K562 (cell line): ENCODE data around the gene CCSER1. TPM values are rescaled to one million over a fixed set of nuclear protein-coding genes. Genes with fewer than 3 reads are reported as not detected.

Experiments
- ATAC-seq: fragments of 200-7000 bp; cut with Tn5 transposase; 3 replicates; pipeline ENCODE4 v1.9.1; 2020; ENCODE audit warnings: moderate library complexity
- BruUV-seq: library from RNA; stranded (reverse); fragments of 400-500 nt; replicated peaks from 2 replicates; lab custom pipeline; 2021; lab: Mats Ljungman, UMichigan
- CTCF ChIA-PET: fragments of 300-600 bp; formaldehyde crosslinking; extraction: SDS; loops from one replicate; lab custom pipeline; 2021; ENCODE audit warnings: low intra/inter-chr PET ratio; lab: Yijun Ruan, JAX
- POLR2A ChIA-PET: fragments of 300-600, 350-650 bp; sonication (Branson Sonifier 250); formaldehyde crosslinking; extraction: SDS; loops from one replicate; lab custom pipeline; 2021; ENCODE audit warnings: antibody characterized with exemption, inconsistent platforms; lab: Yijun Ruan, JAX
- DNase-seq, 4 experiments: peaks; one replicate each; pipeline versions ENCODE4 v3.0.0 to v3.0.0-alpha.2; 2011 to 2018; ENCODE audit warnings: low spot score in 3 of 4, mixed read lengths in 3 of 4; ENCODE audit errors: extremely low read depth in 1 of 4
- FAIRE-seq: peaks from 2 replicates; lab custom pipeline; 2011; peaks lifted over from hg19 to GRCh38; lab: Jason Lieb, UNC
- H2AFZ ChIP-seq: 2 replicates; pipeline ENCODE4 v1.6.0; 2011; ENCODE audit warnings: low read depth, low read length, control low read depth, inconsistent platforms
- H3K27ac ChIP-seq: fragments of 200-600 bp; 3 replicates; pipeline ENCODE4 v1.8.0; 2011; ENCODE audit warnings: low read depth, mild to moderate bottlenecking, control low read depth, inconsistent platforms, low read length, moderate library complexity, mixed read lengths; ENCODE audit errors: extremely low read depth
- H3K27me3 ChIP-seq, 2 experiments: fragments of 300-600 bp in 1 of 2; 2 replicates in 1 of 2; 3 replicates in 1 of 2; pipeline versions ENCODE4 v1.6.0 to v1.8.0; 2011; ENCODE audit warnings: inconsistent platforms in 2 of 2, low read length in 2 of 2, mild to moderate bottlenecking in 1 of 2, mixed read lengths in 1 of 2, moderate library complexity in 1 of 2; ENCODE audit not compliant: control insufficient read depth in 2 of 2, insufficient read depth in 2 of 2
- H3K36me3 ChIP-seq: fragments of 300-600 bp; 3 replicates; pipeline ENCODE4 v1.8.0; 2011; ENCODE audit warnings: mild to moderate bottlenecking, low read length, inconsistent platforms; ENCODE audit not compliant: control insufficient read depth, insufficient read depth
- H3K4me1 ChIP-seq, 2 experiments: fragments of 200-600 bp in 1 of 2; replicated peaks in 1 of 2; 2 replicates in 1 of 2; 3 replicates in 1 of 2; pipeline versions ENCODE4 v1.5.1 to v1.8.0; 2011; ENCODE audit warnings: inconsistent platforms in 2 of 2, low read length in 2 of 2, mild to moderate bottlenecking in 1 of 2, mixed read lengths in 1 of 2, moderate library complexity in 1 of 2; ENCODE audit not compliant: control insufficient read depth in 2 of 2, insufficient read depth in 2 of 2
- H3K4me2 ChIP-seq: 2 replicates; pipeline ENCODE4 v1.6.1; 2011; ENCODE audit warnings: low read length, control low read depth, inconsistent platforms, mixed read lengths; ENCODE audit not compliant: insufficient read depth
- H3K4me3 ChIP-seq: fragments of 200-600 bp; sonication (generic), shearing (Covaris generic); 2 replicates; pipeline ENCODE4 v1.5.1; 2016; ENCODE audit warnings: control low read depth, inconsistent platforms
- H3K79me2 ChIP-seq: fragments of 200-600 bp; 3 replicates; pipeline ENCODE4 v1.8.0; 2011; ENCODE audit warnings: low read length, inconsistent platforms; ENCODE audit not compliant: control insufficient read depth, insufficient read depth
- H3K9ac ChIP-seq, 2 experiments: 2 replicates each; pipeline versions ENCODE4 v1.6.0 to v1.6.1; 2011; ENCODE audit warnings: low read depth in 2 of 2, low read length in 2 of 2, control low read depth in 1 of 2, inconsistent platforms in 1 of 2, mild to moderate bottlenecking in 1 of 2, mixed read lengths in 1 of 2; ENCODE audit not compliant: insufficient read depth in 1 of 2
- H3K9me1 ChIP-seq: one replicate; pipeline ENCODE4 v1.6.0; 2011; ENCODE audit warnings: inconsistent platforms, mild to moderate bottlenecking, low read length, moderate library complexity; ENCODE audit not compliant: control insufficient read depth, insufficient read depth
- H3K9me3 ChIP-seq: replicated peaks from 2 replicates; pipeline ENCODE4 v1.5.1; 2011; ENCODE audit warnings: low read depth, low read length, inconsistent platforms; ENCODE audit not compliant: control insufficient read depth, insufficient read depth
- H4K20me1 ChIP-seq: replicated peaks from 2 replicates; pipeline ENCODE4 v1.6.1; 2011; ENCODE audit warnings: low read length, inconsistent platforms, mixed read lengths; ENCODE audit not compliant: control insufficient read depth, insufficient read depth
- HDAC3 ChIP-seq: fragments of 450-650 bp; IDR thresholded peaks from 2 replicates; pipeline ENCODE4 v1.6.1; 2018; ENCODE audit warnings: borderline replicate concordance, mild to moderate bottlenecking, moderate library complexity; ENCODE audit not compliant: partially characterized antibody
- JUNB ChIP-seq: fragments of 450-650 bp; formaldehyde crosslinking; conservative IDR thresholded peaks from 2 replicates; pipeline ENCODE4 v1.4.0; 2020; ENCODE audit warnings: mild to moderate bottlenecking
- POLR3A ChIP-seq: IDR thresholded peaks from 2 replicates; pipeline ENCODE4 v1.6.1; 2011; ENCODE audit warnings: borderline replicate concordance, mild to moderate bottlenecking, moderate library complexity; ENCODE audit not compliant: insufficient read length, insufficient read depth; ENCODE audit errors: extremely low read depth
- PRMT5 ChIP-seq: sonication (generic); formaldehyde crosslinking; IDR thresholded peaks from 2 replicates; pipeline ENCODE4 v1.5.0; 2020; ENCODE audit warnings: missing genetic modification reagents
- RBM34 ChIP-seq: fragments of 200-400 bp; formaldehyde crosslinking; IDR thresholded peaks from 2 replicates; pipeline ENCODE4 v1.6.1; 2018; ENCODE audit warnings: low read length, borderline replicate concordance; ENCODE audit not compliant: insufficient read depth
- XRCC3 ChIP-seq: fragments of 450-650 bp; IDR thresholded peaks from 2 replicates; pipeline ENCODE4 v1.6.1; 2017; ENCODE audit warnings: mild to moderate bottlenecking, moderate library complexity
- ZNF143 ChIP-seq: sonication (generic); formaldehyde crosslinking; IDR thresholded peaks from 2 replicates; pipeline ENCODE4 v1.9.0; 2022; ENCODE audit warnings: mild to moderate bottlenecking, missing genetic modification reagents
- ZNF197 ChIP-seq: fragments of 200-800 bp; sonication (Bioruptor generic); IDR thresholded peaks from 2 replicates; pipeline ENCODE4 v1.6.1; 2016; ENCODE audit warnings: low read depth, missing genetic modification characterization, missing compliant biosample characterization
- ZNF551 ChIP-seq: fragments of 250-450 bp; sonication (Bioruptor Pico); IDR thresholded peaks from 2 replicates; pipeline ENCODE4 v1.5.0; 2021; ENCODE audit warnings: mild to moderate bottlenecking, moderate library complexity
- ZNF583 ChIP-seq: fragments of 250-450 bp; sonication (Bioruptor Pico); IDR thresholded peaks from 2 replicates; pipeline ENCODE4 v1.4.0; 2020
- WGBS: fragments of 100-300 bp; shearing (Covaris generic); methylation state at CpG from one replicate; pipeline ENCODE4 v1.1.6; 2016; ENCODE audit warnings: low coverage, mixed read lengths; ENCODE audit not compliant: insufficient coverage; ENCODE audit errors: missing lambda C conversion rate; 5-methylcytosine and 5-hydroxymethylcytosine counted together
- in situ Hi-C: fragments of 300-500 bp; cut with MboI; formaldehyde crosslinking; loops from 4 replicates; pipeline ENCODE4 v1.15.0; 2018; ENCODE audit warnings: inconsistent platforms, mixed read lengths
- intact Hi-C: fragments of 100-400 bp; cut with micrococcal nuclease; formaldehyde crosslinking; loops from 2 replicates; pipeline ENCODE4 v1.14.2; 2022
- polyA plus RNA-seq, 8 experiments: library from polyadenylated mRNA; depleted of rRNA in 4 of 8; stranded (reverse) in 5 of 8; unstranded in 3 of 8; fragments of >200 nt; fragmentation: Nextera tagmentation in 2 of 8; fragmentation: Illumina TruSeq in 1 of 8; extraction: Ambion mirVana in 2 of 8; extraction: Trizol in 1 of 8; gene quantifications; 2 replicates each; pipeline versions ENCODE4 v1.2.1 to v1.2.3, GENCODE V29; 2011 to 2014; ENCODE audit warnings: inconsistent platforms in 1 of 8, missing spikeins in 1 of 8
- total RNA-seq, 7 experiments: library from RNA; depleted of rRNA in 6 of 7; stranded (reverse); fragments of >200 nt in 6 of 7; fragmentation: Illumina TruSeq in 2 of 7; extraction: Trizol in 2 of 7; gene quantifications; 2 replicates each; pipeline versions ENCODE4 v1.2.1 to v1.2.3, GENCODE V29; 2011 to 2021; ENCODE audit warnings: low replicate concordance in 1 of 7
- TF ChIP-seq, protein P1 (sequence below), 2 experiments: fragments of 450-650 bp; conservative IDR thresholded peaks; 2 replicates each; pipeline ENCODE4 v1.6.1; 2017; ENCODE audit warnings: mild to moderate bottlenecking in 2 of 2, moderate library complexity in 2 of 2

Gene CCSER1
- total and polyA plus RNA-seq, 9 of the 15 experiments (the other 6 are each of a cell fraction or from before 2014, with no cell fraction given): not detected

DNA sequence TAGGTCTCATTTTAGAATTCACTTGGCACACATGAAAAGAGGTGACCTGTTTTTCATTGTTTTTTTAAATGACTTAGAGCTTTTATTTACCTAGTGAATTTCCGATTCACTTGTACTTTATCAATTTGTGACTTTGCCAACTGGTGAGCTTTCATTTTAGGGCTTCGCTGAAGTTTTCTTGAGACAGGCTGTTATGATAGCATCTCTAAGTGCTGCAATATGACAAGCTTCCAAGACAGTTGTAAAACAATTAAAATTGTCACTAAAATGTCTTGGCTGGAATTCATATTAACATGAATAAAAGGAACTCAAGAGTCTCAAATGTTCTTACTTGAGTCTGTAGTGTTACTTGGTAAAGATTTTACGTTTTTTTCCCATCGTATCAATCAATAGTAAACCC, 1344.9 kb downstream of the CCSER1 start:
- no peak overlapping the region for H2AFZ ChIP-seq
- H3K4me3 ChIP-seq: no peak overlapping the region
- H3K4me1 ChIP-seq: no peaks in the 10 kb centered on the region
- H3K36me3 ChIP-seq: no peaks in the 10 kb centered on the region
- CTCF ChIA-PET: no interaction called here
- in situ Hi-C loops: no loop called here
- DNase-seq: no peak
- H3K9ac ChIP-seq: no peak overlapping the region
- intact Hi-C loops: no loop called here
- no TSS peak for BruUV-seq
- no peak for ATAC-seq
- WGBS: 1% methylated on average over 4 of the region's 4 CpGs
- no peaks in the 10 kb centered on the region for H4K20me1 ChIP-seq
- H3K4me2 ChIP-seq: no peak overlapping the region
- no peaks in the 10 kb centered on the region for H3K79me2 ChIP-seq
- H3K27ac ChIP-seq: no peak overlapping the region
- POLR2A ChIA-PET: no interaction called here
- TF ChIP-seq POLR3A: no peak
- TF ChIP-seq JUNB (CRISPR knock-in tag): no peak
- no peak for TF ChIP-seq ZNF551 (CRISPR knock-in tag)
- TF ChIP-seq ZNF143 (CRISPR knock-in tag): no peak
- no peak for TF ChIP-seq HDAC3
- no peak for TF ChIP-seq PRMT5
- TF ChIP-seq ZNF197 (CRISPR knock-in tag): no peak
- TF ChIP-seq RBM34: no peak
- no peak for TF ChIP-seq XRCC3
- no peak for TF ChIP-seq ZNF583 (CRISPR knock-in tag)
- TF ChIP-seq, protein P1, sequence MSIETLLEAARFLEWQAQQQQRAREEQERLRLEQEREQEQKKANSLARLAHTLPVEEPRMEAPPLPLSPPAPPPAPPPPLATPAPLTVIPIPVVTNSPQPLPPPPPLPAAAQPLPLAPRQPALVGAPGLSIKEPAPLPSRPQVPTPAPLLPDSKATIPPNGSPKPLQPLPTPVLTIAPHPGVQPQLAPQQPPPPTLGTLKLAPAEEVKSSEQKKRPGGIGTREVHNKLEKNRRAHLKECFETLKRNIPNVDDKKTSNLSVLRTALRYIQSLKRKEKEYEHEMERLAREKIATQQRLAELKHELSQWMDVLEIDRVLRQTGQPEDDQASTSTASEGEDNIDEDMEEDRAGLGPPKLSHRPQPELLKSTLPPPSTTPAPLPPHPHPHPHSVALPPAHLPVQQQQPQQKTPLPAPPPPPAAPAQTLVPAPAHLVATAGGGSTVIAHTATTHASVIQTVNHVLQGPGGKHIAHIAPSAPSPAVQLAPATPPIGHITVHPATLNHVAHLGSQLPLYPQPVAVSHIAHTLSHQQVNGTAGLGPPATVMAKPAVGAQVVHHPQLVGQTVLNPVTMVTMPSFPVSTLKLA (conservative IDR thresholded peaks at IDR 0.05): no peak
- no peaks in the 10 kb centered on the region for H3K9me3 ChIP-seq
- no peaks in the 10 kb centered on the region for H3K27me3 ChIP-seq
- FAIRE-seq: no peak
- no peaks in the 10 kb centered on the region for H3K9me1 ChIP-seq
